Measurements from ENCODE around the gene MEMO1. TPM values are rescaled to one million over a fixed set of nuclear protein-coding genes. Genes with fewer than 3 reads are reported as not detected.
"Not testable (repeated sequence)": the region's sequence is repeated elsewhere in the genome, so short reads cannot be mapped to it uniquely, and the experiment has no call there.

The MEMO1 gene
- total RNA-seq, 1 donor from 2014 or later = 71.3 TPM

- intact Hi-C loops (cut with micrococcal nuclease); H3K36me3 Mint-ChIP-seq (ENCODE audit: low read depth); H3K9me3 Mint-ChIP-seq; DNase-seq (ENCODE audit: low spot score); H3K27me3 Mint-ChIP-seq (ENCODE audit: insufficient read depth); H3K27ac Mint-ChIP-seq; H3K4me3 Mint-ChIP-seq: not testable (repeated sequence)
- peaks cover 23% of the 10 kb centered on the region for H3K4me1 Mint-ChIP-seq (ENCODE audit: low read depth)
Measured at GRCh38 chr2:31966402-31966801, 44.4 kb downstream of the MEMO1 start.

- Mint-ChIP-seq H3K9me3 (peaks cover 3% of the 10 kb centered on the region), H3K4me3 (no peak overlapping the region), H3K36me3 (ENCODE audit: low read depth) (peaks cover 5% of the 10 kb centered on the region), H3K4me1 (ENCODE audit: low read depth) (peaks cover 23% of the 10 kb centered on the region), H3K27me3 (ENCODE audit: insufficient read depth) (no peaks in the 10 kb centered on the region), H3K27ac (no peak overlapping the region)
- no peak for DNase-seq (ENCODE audit: low spot score)
- intact Hi-C loops (cut with micrococcal nuclease) = no loop called here
Measured at GRCh38 chr2:31965094-31965493, 45.7 kb downstream of the MEMO1 start.

- H3K36me3 Mint-ChIP-seq (ENCODE audit: low read depth) = peaks cover 5% of the 10 kb centered on the region
Measured at GRCh38 chr2:31962757-31963361, 47.9 kb downstream of the MEMO1 start.

GRCh38 chr2:31958140-31958717 is 52.6 kb downstream of the MEMO1 start:
- H3K27me3 Mint-ChIP-seq (ENCODE audit: insufficient read depth) = no peaks in the 10 kb centered on the region

More at GRCh38 chr2:31962757-31963361, 47.9 kb downstream of the MEMO1 start:
- Mint-ChIP-seq H3K4me3 (no peak overlapping the region), H3K27me3 (ENCODE audit: insufficient read depth) (no peaks in the 10 kb centered on the region), H3K27ac (peak overlapping the region; percentile 82), H3K9me3 (peaks cover 3% of the 10 kb centered on the region), H3K4me1 (ENCODE audit: low read depth) (peaks cover 43% of the 10 kb centered on the region)
- intact Hi-C loops (cut with micrococcal nuclease) = loop anchor here (5.0 kb wide), 1 partner anchor 44 kb away; no protein-coding TSS in a partner anchor
- DNase-seq (ENCODE audit: low spot score) = peak; percentile 3

DNA sequence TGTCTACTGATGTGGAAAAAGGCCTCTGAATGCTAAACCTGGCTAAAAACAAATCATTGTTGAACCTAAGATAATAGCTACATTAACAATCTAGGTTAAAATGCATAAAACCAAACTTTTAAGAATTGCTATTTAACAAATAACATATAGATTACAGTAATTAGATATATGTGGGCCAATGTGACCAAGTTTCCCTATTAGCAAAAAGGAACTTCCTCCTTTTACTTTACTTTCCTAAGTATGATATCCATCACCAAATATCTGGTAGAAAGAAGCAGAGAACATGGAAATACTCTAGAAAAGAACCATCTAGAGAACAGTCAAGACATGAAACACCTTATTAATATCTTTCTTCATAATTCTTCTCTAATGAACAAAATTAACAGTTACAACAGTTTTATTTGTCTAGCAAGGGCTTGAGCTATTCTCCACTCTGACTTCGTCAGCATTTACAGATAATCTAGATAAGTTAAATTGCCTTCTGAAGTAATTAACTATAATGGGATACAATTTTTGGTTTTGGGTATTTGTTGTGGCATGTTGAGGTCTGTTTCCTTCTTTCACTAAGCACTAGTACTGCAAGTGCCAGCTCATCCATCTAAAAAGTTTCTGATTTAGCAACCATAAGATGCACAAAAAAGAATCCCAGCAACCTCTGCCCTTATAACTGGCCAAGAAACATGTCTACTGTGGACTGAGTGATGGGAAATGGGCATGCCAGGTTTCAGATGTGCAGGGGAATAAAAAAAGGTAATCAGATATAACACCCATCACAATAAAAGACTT is 53.3 kb downstream of the MEMO1 start:
- intact Hi-C loops (cut with micrococcal nuclease) = loop anchor here (5.0 to 10.0 kb wide), 2 partner anchors 105 to 397 kb away; partner anchors contain the start of genes BIRC6 and SPAST

More at GRCh38 chr2:31958140-31958717, 52.6 kb downstream of the MEMO1 start:
- Mint-ChIP-seq H3K4me1 (ENCODE audit: low read depth) (peaks cover 50% of the 10 kb centered on the region), H3K36me3 (ENCODE audit: low read depth) (peaks cover 11% of the 10 kb centered on the region), H3K27ac (peak overlapping the region; percentile 19), H3K4me3 (no peak overlapping the region), H3K9me3 (peaks cover 3% of the 10 kb centered on the region)
- intact Hi-C loops (cut with micrococcal nuclease) = loop anchor here (5.0 to 10.0 kb wide), 2 partner anchors 104 to 397 kb away; partner anchors contain the start of genes BIRC6 and SPAST
- no peak for DNase-seq (ENCODE audit: low spot score)

GRCh38 chr2:31956934-31957333 is 53.9 kb downstream of the MEMO1 start:
- DNase-seq (ENCODE audit: low spot score); H3K27me3 Mint-ChIP-seq (ENCODE audit: insufficient read depth); H3K27ac Mint-ChIP-seq; H3K4me3 Mint-ChIP-seq; H3K36me3 Mint-ChIP-seq (ENCODE audit: low read depth); H3K9me3 Mint-ChIP-seq: not testable (repeated sequence)
- H3K4me1 Mint-ChIP-seq (ENCODE audit: low read depth) = peaks cover 37% of the 10 kb centered on the region
- intact Hi-C loops (cut with micrococcal nuclease) = loop anchor here (5.0 to 10.0 kb wide), 2 partner anchors 105 to 398 kb away; partner anchors contain the start of genes BIRC6 and SPAST

More for the DNA sequence above, 53.3 kb downstream of the MEMO1 start:
- no peaks in the 10 kb centered on the region for H3K27me3 Mint-ChIP-seq (ENCODE audit: insufficient read depth)
- H3K9me3 Mint-ChIP-seq = no peaks in the 10 kb centered on the region
- H3K36me3 Mint-ChIP-seq (ENCODE audit: low read depth) = peaks cover 8% of the 10 kb centered on the region
- no peak for DNase-seq (ENCODE audit: low spot score)
- H3K4me3 Mint-ChIP-seq = no peak overlapping the region
- H3K27ac Mint-ChIP-seq = peak overlapping the region; percentile 19
- H3K4me1 Mint-ChIP-seq (ENCODE audit: low read depth) = peaks cover 43% of the 10 kb centered on the region

- Mint-ChIP-seq H3K27ac (no peak overlapping the region), H3K27me3 (ENCODE audit: insufficient read depth) (no peaks in the 10 kb centered on the region), H3K36me3 (ENCODE audit: low read depth) (peaks cover 5% of the 10 kb centered on the region), H3K4me1 (ENCODE audit: low read depth) (peaks cover 34% of the 10 kb centered on the region), H3K4me3 (no peak overlapping the region), H3K9me3 (no peaks in the 10 kb centered on the region)
- no peak for DNase-seq (ENCODE audit: low spot score)
- intact Hi-C loops (cut with micrococcal nuclease) = loop anchor here (5.0 to 10.0 kb wide), 2 partner anchors 106 to 398 kb away; partner anchors contain the start of genes BIRC6 and SPAST
Measured at GRCh38 chr2:31956312-31956711, 54.5 kb downstream of the MEMO1 start.

DNA sequence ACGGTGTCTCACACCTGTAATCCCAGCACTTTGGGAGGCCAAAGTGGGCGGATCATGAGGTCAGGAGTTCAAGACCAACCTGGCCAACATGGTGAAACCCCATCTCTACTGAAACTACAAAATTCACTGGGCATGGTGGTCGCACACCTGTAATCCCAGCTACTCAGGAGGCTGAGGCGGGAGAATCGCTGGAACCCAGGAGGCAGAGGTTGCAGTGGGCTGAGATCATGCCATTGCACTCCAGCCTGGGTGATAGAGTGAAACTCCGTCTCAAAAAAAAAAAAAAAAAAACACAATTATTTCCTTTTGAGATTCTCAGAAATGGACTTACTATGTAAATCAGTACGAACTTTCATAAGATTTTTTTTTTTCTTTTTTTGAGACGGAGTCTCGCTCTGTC is 57.7 kb downstream of the MEMO1 start:
- not testable (repeated sequence) for H3K27me3 Mint-ChIP-seq (ENCODE audit: insufficient read depth); H3K9me3 Mint-ChIP-seq; H3K27ac Mint-ChIP-seq; H3K4me3 Mint-ChIP-seq; DNase-seq (ENCODE audit: low spot score)
- intact Hi-C loops (cut with micrococcal nuclease) = loop anchor here (5.0 to 10.0 kb wide), 2 partner anchors 214 to 402 kb away; partner anchors contain the start of genes BIRC6 and SLC30A6
- H3K4me1 Mint-ChIP-seq (ENCODE audit: low read depth) = peaks cover 27% of the 10 kb centered on the region
- H3K36me3 Mint-ChIP-seq (ENCODE audit: low read depth) = peaks cover 12% of the 10 kb centered on the region

DNA sequence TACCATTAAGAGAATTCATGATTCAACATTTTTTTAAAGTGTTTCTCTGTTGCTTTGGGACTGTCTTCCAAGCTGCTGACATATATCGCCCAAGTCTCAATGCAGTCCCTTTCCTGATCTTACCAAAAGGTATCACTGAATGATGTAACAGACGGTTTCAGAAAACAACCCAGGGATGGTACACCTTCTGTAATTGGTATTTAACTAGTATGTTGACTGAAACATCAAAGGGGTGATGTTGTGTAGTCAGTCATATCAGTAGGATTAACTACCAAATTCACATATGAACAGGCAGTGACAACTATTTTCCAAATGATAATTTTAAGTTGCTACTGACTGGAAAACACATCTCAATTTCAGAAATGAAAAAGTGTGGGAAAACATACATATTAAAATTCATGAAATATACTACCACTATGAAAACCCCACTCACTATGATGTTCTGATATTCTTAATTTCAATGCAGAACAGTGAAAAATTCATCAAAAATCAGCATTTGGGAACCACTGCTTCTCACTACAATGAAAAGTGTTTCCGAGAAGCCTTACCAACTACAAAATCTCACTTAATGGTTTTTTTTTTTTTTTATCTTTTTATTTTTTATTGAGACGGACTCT is 59.8 kb downstream of the MEMO1 start:
- Mint-ChIP-seq H3K4me3 (no peak overlapping the region), H3K36me3 (ENCODE audit: low read depth) (peaks cover 8% of the 10 kb centered on the region), H3K27me3 (ENCODE audit: insufficient read depth) (no peaks in the 10 kb centered on the region), H3K27ac (no peak overlapping the region), H3K9me3 (no peaks in the 10 kb centered on the region), H3K4me1 (ENCODE audit: low read depth) (peaks cover 16% of the 10 kb centered on the region)
- DNase-seq (ENCODE audit: low spot score) = no peak
- intact Hi-C loops (cut with micrococcal nuclease) = loop anchor here (5.0 to 10.0 kb wide), 2 partner anchors 216 to 404 kb away; partner anchors contain the start of genes BIRC6 and SLC30A6

DNA sequence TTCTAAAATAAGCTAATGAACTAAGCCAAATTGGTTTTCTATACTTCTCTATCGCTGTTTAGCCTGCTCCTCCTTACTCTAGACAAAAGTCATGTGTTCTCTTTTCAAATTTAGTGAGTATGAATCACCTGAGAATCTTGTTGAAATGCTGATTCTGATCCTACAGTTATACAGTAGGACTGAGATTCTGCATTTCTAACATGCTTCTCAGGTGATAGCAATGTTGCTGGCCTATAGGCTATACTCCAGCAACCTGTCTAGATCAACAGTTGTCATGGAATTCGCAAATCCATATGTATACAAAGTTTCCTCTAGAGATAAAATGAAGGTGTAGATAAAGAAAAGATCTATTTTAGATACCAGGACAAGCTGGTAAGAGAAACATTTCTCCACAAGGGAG is 62.9 kb downstream of the MEMO1 start:
- Mint-ChIP-seq H3K4me1 (ENCODE audit: low read depth) (peaks cover 40% of the 10 kb centered on the region), H3K9me3 (no peaks in the 10 kb centered on the region), H3K36me3 (ENCODE audit: low read depth) (peaks cover 10% of the 10 kb centered on the region), H3K27me3 (ENCODE audit: insufficient read depth) (no peaks in the 10 kb centered on the region), H3K27ac (no peak overlapping the region), H3K4me3 (no peak overlapping the region)
- intact Hi-C loops (cut with micrococcal nuclease) = no loop called here
- no peak for DNase-seq (ENCODE audit: low spot score)

DNA sequence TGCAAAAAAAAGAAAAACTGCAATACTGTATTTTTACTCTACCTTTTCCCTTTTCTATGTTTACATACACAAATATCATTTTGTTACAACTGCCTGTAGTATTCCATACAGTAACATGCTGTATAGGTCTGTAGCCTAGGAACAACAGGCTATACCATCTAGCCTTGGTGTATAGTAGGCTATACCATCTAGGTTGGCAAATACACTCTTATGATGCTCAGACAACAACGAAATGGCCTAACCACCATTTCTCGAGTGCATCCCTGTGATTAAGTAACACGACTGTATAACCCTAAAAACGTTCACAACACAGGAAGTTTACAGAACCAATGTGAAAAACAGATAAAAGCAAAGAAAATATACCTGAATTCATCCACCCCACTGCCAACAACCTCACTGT is 64.0 kb downstream of the MEMO1 start:
- H3K36me3 Mint-ChIP-seq (ENCODE audit: low read depth) = peaks cover 10% of the 10 kb centered on the region
- peaks cover 40% of the 10 kb centered on the region for H3K4me1 Mint-ChIP-seq (ENCODE audit: low read depth)
- H3K9me3 Mint-ChIP-seq = no peaks in the 10 kb centered on the region
- DNase-seq (ENCODE audit: low spot score) = no peak
- intact Hi-C loops (cut with micrococcal nuclease) = no loop called here
- H3K27me3 Mint-ChIP-seq (ENCODE audit: insufficient read depth) = no peaks in the 10 kb centered on the region
- no peak overlapping the region for H3K4me3 Mint-ChIP-seq
- H3K27ac Mint-ChIP-seq = no peak overlapping the region

DNA sequence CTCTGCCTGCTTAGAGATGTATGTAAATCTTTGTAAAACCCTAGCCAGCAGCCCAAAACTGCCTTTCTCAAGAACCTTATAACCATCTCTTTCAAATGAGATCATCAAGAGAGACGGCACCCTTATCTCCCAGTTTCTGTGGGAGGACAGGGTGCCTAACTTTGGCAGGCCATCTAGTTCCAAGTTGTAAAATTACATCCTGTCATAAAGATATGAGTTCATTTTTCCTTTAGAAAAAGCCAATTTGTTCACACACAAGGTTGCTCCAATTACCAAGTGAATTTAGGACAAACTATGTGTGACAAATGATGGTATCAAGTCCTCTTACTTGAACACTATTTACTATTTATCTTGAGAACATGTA is 65.3 kb downstream of the MEMO1 start:
- Mint-ChIP-seq H3K27ac (peak overlapping the region; percentile 8), H3K9me3 (no peaks in the 10 kb centered on the region), H3K36me3 (ENCODE audit: low read depth) (peaks cover 10% of the 10 kb centered on the region), H3K4me3 (no peak overlapping the region), H3K4me1 (ENCODE audit: low read depth) (peaks cover 35% of the 10 kb centered on the region), H3K27me3 (ENCODE audit: insufficient read depth) (no peaks in the 10 kb centered on the region)
- DNase-seq (ENCODE audit: low spot score) = no peak
- intact Hi-C loops (cut with micrococcal nuclease) = no loop called here

Data from activated T-helper 1 cell treated with anti-CD3 and anti-CD28 coated beads, Interleukin-12 subunit alpha, Interleukin-12 subunit beta, Interleukin-2, Interleukin-4 antibody, amounts not matched to agents 30 ng/mL and 10 ng/mL and 1 ng/mL, durations not matched to agents 14 hours and 24 hours and 36 hours (primary cell).